Measurements from ENCODE around the gene GPC6.

The GPC6 gene

GRCh38 chr13:93872786-93873347, 646.3 kb downstream of the GPC6 start:
- no peak for DNase-seq

- no peak for DNase-seq
These were observed 648.9 kb downstream of the GPC6 start for GRCh38 chr13:93875547-93875946.

- DNase-seq, result no peak
These were observed 649.6 kb downstream of the GPC6 start for GRCh38 chr13:93876236-93876635.

GRCh38 chr13:93878675-93879074, 652.1 kb downstream of the GPC6 start:
- DNase-seq, result no peak

GRCh38 chr13:93881411-93881810, 654.8 kb downstream of the GPC6 start:
- no peak for DNase-seq

- DNase-seq, result no peak
These were observed 655.6 kb downstream of the GPC6 start for GRCh38 chr13:93882086-93882651.

- no peak for DNase-seq
These were observed 662.9 kb downstream of the GPC6 start for GRCh38 chr13:93889430-93889951.

GRCh38 chr13:93899981-93900380, 673.4 kb downstream of the GPC6 start:
- no peak for DNase-seq

- no peak for DNase-seq
These were observed 674.1 kb downstream of the GPC6 start for GRCh38 chr13:93900731-93901130.

GRCh38 chr13:93903909-93904308, 677.3 kb downstream of the GPC6 start:
- DNase-seq, result no peak

- DNase-seq, result no peak
These were observed 688.7 kb downstream of the GPC6 start for GRCh38 chr13:93915269-93915809.

GRCh38 chr13:93922063-93922855, 695.7 kb downstream of the GPC6 start:
- DNase-seq, result no peak

GRCh38 chr13:93925990-93926389, 699.4 kb downstream of the GPC6 start:
- DNase-seq, result no peak

- DNase-seq, result no peak
These were observed 699.8 kb downstream of the GPC6 start for GRCh38 chr13:93926425-93926824.

- DNase-seq, result peak; percentile 12
These were observed 700.8 kb downstream of the GPC6 start for GRCh38 chr13:93927431-93927830.

- no peak for DNase-seq
These were observed 706.3 kb downstream of the GPC6 start for GRCh38 chr13:93932901-93933300.

GRCh38 chr13:93936901-93937300, 710.3 kb downstream of the GPC6 start:
- DNase-seq, result no peak

- no peak for DNase-seq
These were observed 714.8 kb downstream of the GPC6 start for GRCh38 chr13:93941444-93941843.

GRCh38 chr13:93942016-93942415, 715.4 kb downstream of the GPC6 start:
- no peak for DNase-seq

- no peak for DNase-seq
These were observed 719.0 kb downstream of the GPC6 start for GRCh38 chr13:93945621-93946020.

- DNase-seq, result no peak
These were observed 720.4 kb downstream of the GPC6 start for GRCh38 chr13:93946994-93947393.

GRCh38 chr13:93947651-93948050, 721.0 kb downstream of the GPC6 start:
- no peak for DNase-seq

GRCh38 chr13:93948162-93948922, 721.7 kb downstream of the GPC6 start:
- no peak for DNase-seq

Data from MV-4-11 (cell line).